Loucy (cell line): ENCODE measurements around the gene EXOC3L4.

Experiments
- H2AFZ ChIP-seq: fragments of 200-600 bp; sonication (generic); 2 replicates; pipeline ENCODE4 v1.6.0; 2016; ENCODE audit warnings: antibody characterized with exemption, mild to moderate bottlenecking, low read length, moderate library complexity
- H3F3A ChIP-seq: fragments of 200-600 bp; 2 replicates; pipeline ENCODE4 v1.6.0; 2016; ENCODE audit warnings: antibody characterized with exemption, low read depth, mild to moderate bottlenecking
- H3K27me3 ChIP-seq: fragments of 200-600 bp; sonication (generic); 2 replicates; pipeline ENCODE4 v1.6.1; 2014; ENCODE audit warnings: low read length, mild to moderate bottlenecking; ENCODE audit not compliant: insufficient read depth, poor library complexity, severe bottlenecking
- H3K36me3 ChIP-seq: fragments of 200-600 bp; sonication (generic); 2 replicates; pipeline ENCODE4 v1.6.1; 2016; ENCODE audit warnings: low read length; ENCODE audit not compliant: insufficient read depth
- H3K4me1 ChIP-seq: fragments of 200-600 bp; sonication (generic); 2 replicates; pipeline ENCODE4 v1.5.1; 2014; ENCODE audit warnings: low read length, mild to moderate bottlenecking; ENCODE audit not compliant: insufficient read depth, poor library complexity, severe bottlenecking
- H3K4me2 ChIP-seq: fragments of 200-600 bp; sonication (generic); 2 replicates; pipeline ENCODE4 v1.6.0; 2014; ENCODE audit warnings: antibody characterized with exemption, low read length, low read depth, mild to moderate bottlenecking; ENCODE audit not compliant: poor library complexity, severe bottlenecking
- H3K4me3 ChIP-seq: fragments of 200-600 bp; sonication (generic); 2 replicates; pipeline ENCODE4 v1.5.1; 2014; ENCODE audit warnings: low read length, mild to moderate bottlenecking, mixed read lengths; ENCODE audit not compliant: poor library complexity, severe bottlenecking
- H3K79me2 ChIP-seq: fragments of 200-600 bp; sonication (generic); 2 replicates; pipeline ENCODE4 v1.6.1; 2014; ENCODE audit warnings: low read length; ENCODE audit not compliant: insufficient read depth
- H3K9ac ChIP-seq: fragments of 200-600 bp; sonication (generic); 2 replicates; pipeline ENCODE4 v1.6.0; 2014; ENCODE audit warnings: mild to moderate bottlenecking, low read depth, low read length, moderate library complexity; ENCODE audit not compliant: poor library complexity, severe bottlenecking
- H3K9me2 ChIP-seq: fragments of 200-600 bp; sonication (generic); replicated peaks from 2 replicates; pipeline ENCODE4 v1.6.1; 2016; ENCODE audit warnings: low read depth, low read length, mixed read lengths
- H3K9me3 ChIP-seq: fragments of 200-600 bp; sonication (generic); 2 replicates; pipeline ENCODE4 v1.6.1; 2014; ENCODE audit warnings: mild to moderate bottlenecking, antibody characterized with exemption, low read length, low read depth; ENCODE audit not compliant: insufficient read depth
- H4K20me1 ChIP-seq: fragments of 200-600 bp; sonication (generic); 2 replicates; pipeline ENCODE4 v1.6.0; 2014; ENCODE audit warnings: antibody characterized with exemption, low read length, mild to moderate bottlenecking; ENCODE audit not compliant: insufficient read depth, poor library complexity, severe bottlenecking
- CTCF ChIP-seq: fragments of 200-600 bp; sonication (generic); conservative IDR thresholded peaks from 2 replicates; pipeline ENCODE4 v1.5.1; 2014; ENCODE audit warnings: mild to moderate bottlenecking, antibody characterized with exemption, low read length
- EZH2phosphoT487 ChIP-seq: fragments of 200-600 bp; IDR thresholded peaks from 2 replicates; pipeline ENCODE4 v1.6.1; 2018; ENCODE audit warnings: antibody characterized with exemption, mild to moderate bottlenecking, moderate library complexity, borderline replicate concordance

The EXOC3L4 gene

DNA sequence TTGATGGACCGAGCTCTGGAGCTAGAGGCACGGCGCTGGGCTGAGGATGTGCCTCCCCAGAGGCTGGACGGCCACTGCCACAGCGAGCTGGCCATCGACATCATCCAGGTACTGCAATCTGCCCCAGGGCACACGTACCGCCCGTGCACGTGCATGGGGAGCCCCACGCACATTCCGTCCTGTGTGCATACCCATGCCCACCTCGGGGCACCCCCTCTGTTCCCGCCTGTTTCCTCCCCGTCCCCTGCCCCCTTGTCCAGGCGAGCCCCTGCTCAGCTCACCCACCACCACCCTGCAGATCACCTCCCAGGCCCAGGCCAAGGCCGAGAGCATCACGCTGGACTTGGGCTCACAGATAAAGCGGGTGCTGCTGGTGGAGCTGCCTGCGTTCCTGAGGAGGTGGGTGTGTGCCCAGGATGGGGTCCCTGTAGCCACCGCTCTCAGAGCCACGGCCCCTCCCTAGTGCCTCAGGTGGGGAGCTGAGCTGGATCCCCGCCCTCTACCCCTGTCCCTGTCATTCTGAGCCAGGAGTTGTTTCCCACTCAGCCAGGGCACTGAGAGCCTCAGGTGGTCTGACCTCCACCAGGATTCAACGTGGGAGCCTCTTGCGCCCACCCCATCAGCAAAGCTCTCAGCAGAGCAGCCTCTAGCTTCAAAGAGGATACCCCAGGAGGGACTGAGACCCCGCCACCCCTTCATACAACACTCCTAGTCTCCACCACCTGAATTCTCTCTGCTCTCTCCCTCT is 35.7 kb downstream of the EXOC3L4 start:
- Histone ChIP-seq H3K4me3 (no peak overlapping the region), H3K9ac (no peak overlapping the region), H2AFZ (no peak overlapping the region), H3K4me2 (no peak overlapping the region), H3K79me2 (no peaks in the 10 kb centered on the region), H4K20me1 (no peaks in the 10 kb centered on the region), H3K9me3 (no peaks in the 10 kb centered on the region), H3K9me2 (no peaks in the 10 kb centered on the region), H3K27me3 (no peaks in the 10 kb centered on the region), H3K36me3 (no peaks in the 10 kb centered on the region), H3K4me1 (no peaks in the 10 kb centered on the region), H3F3A (no peaks in the 10 kb centered on the region)
- TF ChIP-seq EZH2phosphoT487 (no peak), CTCF (no peak)

GRCh38 chr14:103130965-103131364 is 36.4 kb downstream of the EXOC3L4 start:
- H2AFZ ChIP-seq = no peak overlapping the region
- no peaks in the 10 kb centered on the region for H3F3A ChIP-seq
- H4K20me1 ChIP-seq = no peaks in the 10 kb centered on the region
- H3K4me3 ChIP-seq = no peak overlapping the region
- H3K79me2 ChIP-seq = no peaks in the 10 kb centered on the region
- no peaks in the 10 kb centered on the region for H3K36me3 ChIP-seq
- no peaks in the 10 kb centered on the region for H3K4me1 ChIP-seq
- TF ChIP-seq CTCF (no peak), EZH2phosphoT487 (no peak)
- no peaks in the 10 kb centered on the region for H3K9me3 ChIP-seq
- no peak overlapping the region for H3K9ac ChIP-seq
- H3K27me3 ChIP-seq = no peaks in the 10 kb centered on the region
- no peak overlapping the region for H3K4me2 ChIP-seq
- no peaks in the 10 kb centered on the region for H3K9me2 ChIP-seq

DNA sequence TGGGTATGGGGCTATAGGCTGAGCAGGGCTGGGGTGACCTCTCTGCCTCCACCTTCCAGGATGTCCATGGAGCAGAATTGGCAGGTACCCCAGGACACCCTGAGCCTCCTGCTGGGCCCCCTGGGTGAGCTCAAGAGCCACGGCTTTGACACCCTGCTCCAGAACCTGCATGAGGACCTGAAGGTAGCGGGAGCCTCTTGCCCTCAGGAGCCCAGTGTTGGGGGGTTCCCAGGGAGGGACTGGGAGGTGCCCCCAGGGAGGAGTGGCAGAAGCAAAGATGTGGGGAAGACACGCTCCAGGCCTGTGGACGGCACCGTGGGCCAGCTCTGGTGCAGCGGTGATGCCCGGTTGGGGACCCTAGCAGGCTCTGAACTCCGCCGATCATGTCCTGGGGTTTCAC is 37.1 kb downstream of the EXOC3L4 start:
- Histone ChIP-seq H3K27me3 (no peaks in the 10 kb centered on the region), H3K9ac (no peak overlapping the region), H3F3A (no peaks in the 10 kb centered on the region), H3K4me2 (no peak overlapping the region), H3K9me2 (no peaks in the 10 kb centered on the region), H4K20me1 (no peaks in the 10 kb centered on the region), H3K4me1 (no peaks in the 10 kb centered on the region), H3K36me3 (no peaks in the 10 kb centered on the region), H3K79me2 (no peaks in the 10 kb centered on the region), H3K9me3 (no peaks in the 10 kb centered on the region), H2AFZ (no peak overlapping the region), H3K4me3 (no peak overlapping the region)
- TF ChIP-seq CTCF (no peak), EZH2phosphoT487 (no peak)
